Thyroid gland (tissue), 4 donors: ENCODE data around the gene KCNS3.

Experiments
- CTCF ChIP-seq, 6 experiments: fragments of 200-600 bp in 3 of 6; fragments of 450-650 bp in 3 of 6; sonication (generic) in 3 of 6; IDR thresholded peaks; one replicate each; pipeline ENCODE4 v1.5.1; 2016 to 2019; ENCODE audit warnings: antibody characterized with exemption in 6 of 6, mild to moderate bottlenecking in 2 of 6, inconsistent platforms in 1 of 6, moderate library complexity in 1 of 6
- POLR2A ChIP-seq, 2 donors: fragments of 450-650 bp; IDR thresholded peaks; one replicate each; pipeline ENCODE4 v1.6.1; 2017; ENCODE audit warnings: antibody characterized with exemption in 2 of 2, mild to moderate bottlenecking in 2 of 2, moderate library complexity in 1 of 2

DNA sequence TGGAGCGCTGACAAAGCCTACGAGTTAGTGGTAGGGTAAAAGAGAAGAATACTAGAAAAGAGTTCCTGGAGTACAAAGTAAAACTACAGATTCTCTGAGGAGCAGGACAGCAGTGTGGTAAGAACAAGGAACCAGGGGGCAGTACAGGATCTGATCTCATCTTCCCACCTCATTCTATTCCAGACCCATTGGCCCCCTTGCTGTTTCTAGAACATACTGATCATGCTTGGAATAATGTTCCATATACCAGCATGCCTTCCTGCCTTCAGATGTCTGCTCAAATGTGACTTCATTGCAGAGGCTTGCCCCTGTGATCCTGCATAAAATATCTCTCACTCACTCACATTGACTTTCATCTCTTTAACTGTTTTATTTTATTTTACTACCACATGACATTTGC lies 43.0 kb upstream of the KCNS3 start:
- TF ChIP-seq CTCF (IDR thresholded peaks at IDR 0.05) (no peak), POLR2A (IDR thresholded peaks at IDR 0.05) (no peak)
